Vagina (tissue), 2 donors: Measurements from ENCODE around the gene KAZN. TPM values are rescaled to one million over a fixed set of nuclear protein-coding genes. Genes with fewer than 3 reads are reported as not detected.

ENCODE experiments used
- DNase-seq, 2 donors: peaks; one replicate each; pipeline ENCODE4 v3.0.0-alpha.2; 2017; ENCODE audit errors: extremely low spot score in 2 of 2
- H3K27ac ChIP-seq: fragments of 200-600 bp; sonication (generic); one replicate; pipeline ENCODE4 v1.5.1; 2019
- H3K27me3 ChIP-seq: fragments of 200-600 bp; sonication (generic); one replicate; pipeline ENCODE4 v1.5.1; 2019
- H3K36me3 ChIP-seq, 2 donors: fragments of 200-600 bp; sonication (generic); one replicate each; pipeline ENCODE4 v1.5.1; 2017 to 2019
- H3K4me1 ChIP-seq: fragments of 200-600 bp; sonication (generic); one replicate; pipeline ENCODE4 v1.5.1; 2019
- H3K4me3 ChIP-seq, 2 donors: fragments of 200-600 bp; sonication (generic); 1 replicate in 1 of 2; 2 replicates in 1 of 2; pipeline ENCODE4 v1.5.1; 2016 to 2019
- H3K9me3 ChIP-seq: fragments of 200-600 bp; sonication (generic); one replicate; pipeline ENCODE4 v1.5.1; 2019
- POLR2A ChIP-seq, 2 donors: fragments of 450-650 bp; IDR thresholded peaks; one replicate each; pipeline ENCODE4 v1.6.1; 2017; ENCODE audit warnings: antibody characterized with exemption in 2 of 2, mild to moderate bottlenecking in 2 of 2, moderate library complexity in 2 of 2
- POLR2AphosphoS5 ChIP-seq, 2 donors: sonication (generic); formaldehyde crosslinking; IDR thresholded peaks; one replicate each; pipeline ENCODE4 v1.9.0; 2017; ENCODE audit warnings: antibody characterized with exemption in 2 of 2, mild to moderate bottlenecking in 2 of 2, low read depth in 1 of 2; ENCODE audit not compliant: insufficient read depth in 1 of 2
- intact Hi-C: fragments of 100-400 bp; cut with DNase I; formaldehyde crosslinking; loops from one replicate; pipeline ENCODE4 v1.15.1; 2023
- total RNA-seq: library from RNA; depleted of rRNA; stranded (reverse); fragments of >200 nt; gene quantifications from one replicate; pipeline ENCODE4 v1.2.3, GENCODE V29; 2016
- TF ChIP-seq, protein P1 (sequence below), 3 experiments: fragments of 450-650 bp in 2 of 3; fragments of 200-600 bp in 1 of 3; sonication (generic) in 1 of 3; IDR thresholded peaks; one replicate each; pipeline ENCODE4 v1.5.1; 2017 to 2019; ENCODE audit warnings: antibody characterized with exemption in 3 of 3, mild to moderate bottlenecking in 2 of 3, moderate library complexity in 2 of 3

KAZN gene
- total RNA-seq, 1 donor from 2014 or later: 29.5 TPM

DNA sequence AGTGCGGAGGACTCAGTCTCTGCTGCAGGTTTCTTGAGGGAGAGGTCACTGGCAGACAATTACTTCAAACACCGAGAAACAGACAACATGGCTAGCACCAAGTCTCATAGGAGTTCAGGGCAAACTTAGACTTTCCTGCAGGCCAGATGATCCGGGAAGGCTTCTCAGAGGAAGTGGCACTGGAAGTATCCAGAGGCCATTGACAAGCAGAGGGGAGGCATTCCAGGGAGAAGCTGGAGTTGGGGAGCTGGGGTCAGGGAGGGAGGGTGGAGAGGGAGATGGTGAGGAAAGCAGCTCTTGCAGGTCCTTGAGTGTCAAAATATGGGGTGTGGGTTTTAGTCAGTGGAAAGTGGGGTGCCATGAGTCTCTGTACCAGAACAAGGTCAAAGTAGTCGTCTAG, 147.9 kb downstream of the KAZN start:
- H3K9me3 ChIP-seq: no peaks in the 10 kb centered on the region
- TF ChIP-seq POLR2AphosphoS5 (IDR thresholded peaks at IDR 0.05; ENCODE audit: insufficient read depth in 1 of 2, low read depth in 1 of 2): no peak
- TF ChIP-seq POLR2A (IDR thresholded peaks at IDR 0.05): no peak
- TF ChIP-seq, protein P1, sequence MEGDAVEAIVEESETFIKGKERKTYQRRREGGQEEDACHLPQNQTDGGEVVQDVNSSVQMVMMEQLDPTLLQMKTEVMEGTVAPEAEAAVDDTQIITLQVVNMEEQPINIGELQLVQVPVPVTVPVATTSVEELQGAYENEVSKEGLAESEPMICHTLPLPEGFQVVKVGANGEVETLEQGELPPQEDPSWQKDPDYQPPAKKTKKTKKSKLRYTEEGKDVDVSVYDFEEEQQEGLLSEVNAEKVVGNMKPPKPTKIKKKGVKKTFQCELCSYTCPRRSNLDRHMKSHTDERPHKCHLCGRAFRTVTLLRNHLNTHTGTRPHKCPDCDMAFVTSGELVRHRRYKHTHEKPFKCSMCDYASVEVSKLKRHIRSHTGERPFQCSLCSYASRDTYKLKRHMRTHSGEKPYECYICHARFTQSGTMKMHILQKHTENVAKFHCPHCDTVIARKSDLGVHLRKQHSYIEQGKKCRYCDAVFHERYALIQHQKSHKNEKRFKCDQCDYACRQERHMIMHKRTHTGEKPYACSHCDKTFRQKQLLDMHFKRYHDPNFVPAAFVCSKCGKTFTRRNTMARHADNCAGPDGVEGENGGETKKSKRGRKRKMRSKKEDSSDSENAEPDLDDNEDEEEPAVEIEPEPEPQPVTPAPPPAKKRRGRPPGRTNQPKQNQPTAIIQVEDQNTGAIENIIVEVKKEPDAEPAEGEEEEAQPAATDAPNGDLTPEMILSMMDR (IDR thresholded peaks at IDR 0.05): no peak
- H3K27me3 ChIP-seq: no peaks in the 10 kb centered on the region
- no peak for DNase-seq
- peaks cover 9% of the 10 kb centered on the region for H3K4me1 ChIP-seq
- H3K4me3 ChIP-seq: no peak overlapping the region
- no peaks in the 10 kb centered on the region for H3K36me3 ChIP-seq
- H3K27ac ChIP-seq: no peak overlapping the region
- intact Hi-C loops: no loop called here

DNA sequence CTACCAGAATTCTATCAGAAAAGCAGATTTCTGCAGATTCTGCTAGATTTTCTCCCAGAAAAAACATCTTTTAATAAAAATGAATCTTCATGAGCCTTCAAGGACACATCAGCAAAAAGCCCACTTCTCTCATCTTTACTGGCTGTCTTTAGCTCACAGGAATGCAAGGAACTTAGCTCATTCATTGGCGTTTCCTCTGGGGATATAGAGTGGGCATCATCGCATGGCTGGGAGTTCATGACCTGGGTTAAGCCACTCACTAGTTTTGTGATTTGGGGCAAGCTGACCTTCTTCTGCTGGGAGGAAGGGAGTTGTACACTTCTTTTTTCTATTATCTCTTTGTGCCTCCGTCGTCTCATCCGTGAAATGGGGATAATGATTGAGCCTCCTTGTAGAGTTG, 149.7 kb downstream of the KAZN start:
- H3K27ac ChIP-seq: no peak overlapping the region
- TF ChIP-seq, protein P1 (IDR thresholded peaks at IDR 0.05): no peak
- TF ChIP-seq POLR2AphosphoS5 (IDR thresholded peaks at IDR 0.05; ENCODE audit: insufficient read depth in 1 of 2, low read depth in 1 of 2) (no peak), POLR2A (IDR thresholded peaks at IDR 0.05) (no peak)
- intact Hi-C loops: no loop called here
- DNase-seq: no peak
- no peak overlapping the region for H3K4me3 ChIP-seq
- H3K4me1 ChIP-seq: no peaks in the 10 kb centered on the region
- no peaks in the 10 kb centered on the region for H3K36me3 ChIP-seq
- no peaks in the 10 kb centered on the region for H3K9me3 ChIP-seq
- H3K27me3 ChIP-seq: no peaks in the 10 kb centered on the region

DNA sequence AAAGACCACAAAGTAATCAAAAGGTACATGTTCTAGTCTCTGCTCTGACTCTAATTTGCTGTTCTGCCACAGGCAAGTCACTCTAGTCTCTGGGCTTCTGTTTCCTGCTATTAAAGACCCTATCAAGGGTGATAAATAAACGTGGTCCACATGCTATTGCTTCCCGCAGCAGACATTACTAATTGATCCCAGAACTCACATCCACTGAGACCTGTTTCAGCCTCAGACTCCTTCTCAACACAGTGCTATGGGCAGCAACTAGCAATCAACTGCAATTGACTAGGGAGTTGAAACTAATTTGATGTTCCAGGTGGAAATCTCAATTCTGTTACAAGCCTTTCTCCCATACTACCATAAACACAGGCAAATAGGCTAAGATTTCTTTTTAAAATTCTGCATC, 150.5 kb downstream of the KAZN start:
- Histone ChIP-seq H3K4me3 (no peak overlapping the region), H3K36me3 (no peaks in the 10 kb centered on the region), H3K4me1 (no peaks in the 10 kb centered on the region), H3K27ac (no peak overlapping the region), H3K27me3 (no peaks in the 10 kb centered on the region), H3K9me3 (no peaks in the 10 kb centered on the region)
- intact Hi-C loops: no loop called here
- TF ChIP-seq, protein P1 (IDR thresholded peaks at IDR 0.05): no peak
- TF ChIP-seq POLR2AphosphoS5 (IDR thresholded peaks at IDR 0.05; ENCODE audit: insufficient read depth in 1 of 2, low read depth in 1 of 2) (no peak), POLR2A (IDR thresholded peaks at IDR 0.05) (no peak)
- DNase-seq: no peak

DNA sequence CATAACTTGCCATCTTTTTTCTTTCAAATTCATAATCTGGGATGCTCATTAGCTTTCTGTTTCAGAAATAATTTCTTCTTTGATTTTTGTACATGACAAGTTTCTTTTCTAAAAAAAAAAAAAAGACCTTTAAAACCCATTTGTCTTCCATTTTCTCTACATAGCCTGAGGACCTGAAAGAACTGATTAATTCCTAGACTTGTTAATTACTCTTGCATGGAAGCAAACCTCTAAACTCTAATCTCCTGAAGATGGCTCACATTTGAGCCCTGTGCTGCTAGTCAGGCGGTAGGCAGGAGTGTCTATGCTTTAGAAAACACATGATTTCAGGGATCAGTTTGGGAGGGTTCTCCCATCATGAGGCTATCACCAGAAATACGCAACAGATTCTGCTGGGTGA, 152.0 kb downstream of the KAZN start:
- H3K4me3 ChIP-seq: no peak overlapping the region
- no peaks in the 10 kb centered on the region for H3K9me3 ChIP-seq
- H3K27me3 ChIP-seq: no peaks in the 10 kb centered on the region
- H3K27ac ChIP-seq: no peak overlapping the region
- H3K36me3 ChIP-seq: no peaks in the 10 kb centered on the region
- no peak for DNase-seq
- TF ChIP-seq, protein P1 (IDR thresholded peaks at IDR 0.05): no peak
- TF ChIP-seq POLR2AphosphoS5 (IDR thresholded peaks at IDR 0.05; ENCODE audit: insufficient read depth in 1 of 2, low read depth in 1 of 2) (no peak), POLR2A (IDR thresholded peaks at IDR 0.05) (no peak)
- H3K4me1 ChIP-seq: no peaks in the 10 kb centered on the region
- intact Hi-C loops: no loop called here

DNA sequence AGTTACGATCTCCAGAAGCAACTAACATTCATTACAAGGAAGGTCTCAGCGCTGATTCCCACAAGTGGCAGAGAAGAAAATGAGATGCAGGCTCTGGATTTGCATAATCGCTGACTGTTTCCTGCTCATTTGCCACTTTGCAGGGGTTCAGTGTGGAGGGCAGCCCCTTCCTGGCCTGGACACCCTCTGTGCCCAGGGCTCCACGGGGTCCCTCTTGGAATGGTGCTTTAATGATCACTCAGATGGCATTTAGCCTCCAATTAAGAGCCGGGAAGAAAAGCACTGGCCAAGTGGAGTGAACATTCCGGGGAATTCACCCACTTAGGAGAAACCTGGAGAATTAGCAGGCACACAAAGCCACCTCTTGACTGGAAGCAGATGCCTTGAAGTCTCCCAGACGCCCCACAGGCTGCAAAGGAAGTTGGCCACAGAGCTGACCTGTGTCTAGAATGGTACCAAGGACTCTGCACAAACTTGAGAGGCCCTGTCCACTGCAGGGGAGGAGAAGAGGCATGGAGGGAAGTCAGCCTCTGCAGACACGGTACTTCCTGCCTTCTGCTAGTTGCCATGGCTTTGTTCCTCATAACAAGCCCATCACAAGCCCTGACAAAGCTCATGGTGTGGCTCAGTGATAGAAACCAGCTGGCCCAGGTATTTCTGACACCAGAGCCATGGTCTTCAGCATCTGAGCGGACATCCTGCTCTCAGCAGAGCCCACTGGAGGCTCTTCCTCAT, 157.2 kb downstream of the KAZN start:
- Histone ChIP-seq H3K27ac (no peak overlapping the region), H3K4me1 (peaks cover 19% of the 10 kb centered on the region)

More for the DNA sequence above, 157.2 kb downstream of the KAZN start:
- Histone ChIP-seq H3K9me3 (no peaks in the 10 kb centered on the region), H3K27me3 (no peaks in the 10 kb centered on the region), H3K4me3 (no peak overlapping the region), H3K36me3 (no peaks in the 10 kb centered on the region)
- intact Hi-C loops: no loop called here
- TF ChIP-seq, protein P1 (IDR thresholded peaks at IDR 0.05): no peak
- no peak for DNase-seq
